ENCODE results near the gene C17orf100. TPM values are rescaled to one million over a fixed set of nuclear protein-coding genes. Genes with fewer than 3 reads are reported as not detected.

Gene C17orf100
- total and polyA plus RNA-seq, 10 of the 15 experiments (the other 5 are each of a cell fraction or from before 2014, with no cell fraction given), result 0.84 to 4.7 (median 1.8) TPM

GRCh38 chr17:6642592-6642991 lies 9.0 kb upstream of the C17orf100 start:
- SMC1A ChIA-PET (ENCODE audit: uncharacterized antibody, unreplicated experiment), result interaction anchor here (1.5 to 2.1 kb wide), 2 partner anchors 8 to 19 kb away, joined by 6 to 8 read pairs; partner anchors contain the start of genes C17orf100 and MED31
- FAIRE-seq, result no peak
- peaks cover 11% of the 10 kb centered on the region; the same call in 1 of the 2 replicates for H3K4me1 ChIP-seq (ENCODE audit: control insufficient read depth, insufficient read depth, low read length)
- H3K27me3 ChIP-seq (replicated peaks in 1 of 2; ENCODE audit: control insufficient read depth in 2 of 2, insufficient read depth in 2 of 2, low read length in 1 of 2), result no peaks in the 10 kb centered on the region
- no peak overlapping the region for H3K9ac ChIP-seq (ENCODE audit: control insufficient read depth, insufficient read depth, low read length)
- intact Hi-C loops (cut with micrococcal nuclease; ENCODE audit: unreplicated experiment) (no loop called here), in situ Hi-C loops (cut with MboI) (no loop called here)
- BruUV-seq (replicated peaks), result no TSS peak
- no peaks in the 10 kb centered on the region for H3K9me3 ChIP-seq (replicated peaks; ENCODE audit: control insufficient read depth, insufficient read depth, low read length)
- 0% methylated on average over 2 of the region's 2 CpGs for WGBS (ENCODE audit: insufficient coverage, insufficient replicate concordance, low lambda C conversion rate, missing lambda C conversion rate)
- no peak for DNase-seq (ENCODE audit: low read depth, low spot score)
- TF ChIP-seq NFYB (IDR thresholded peaks at IDR 0.05; ENCODE audit: insufficient read depth, low read depth, low read length) (no peak), CTCF (IDR thresholded peaks at IDR 0.05 in 2 of 3, conservative IDR thresholded peaks at IDR 0.05 in 1 of 3; ENCODE audit: control insufficient read depth in 2 of 3, extremely low read depth in 1 of 3, insufficient read depth in 1 of 3, low read depth in 3 of 3, low read length in 3 of 3) (no peak), JUNB (IDR thresholded peaks at IDR 0.05) (peak; percentile 44; the same call in 1 of the 2 replicates)
- H3K36me3 ChIP-seq (ENCODE audit: control insufficient read depth in 2 of 2, insufficient read depth in 2 of 2, low read length in 1 of 2), result peaks cover 0 to 12% of the 10 kb centered on the region in 2 experiments; a peak in 1 of 4 replicates
- ATAC-seq, result no peak
- H3K4me3 ChIP-seq, result peak overlapping the region; percentile 87
- no peak overlapping the region for H3K27ac ChIP-seq (ENCODE audit: control insufficient read depth, insufficient read depth)
- H3K4me2 ChIP-seq (ENCODE audit: control insufficient read depth, insufficient read depth), result 0 out of 2 replicates have a peak overlapping the region, but pooled peaks have one; percentile 83
- CTCF ChIA-PET, result interaction anchor here (2.2 kb wide), 1 partner anchor 169 kb away, joined by 9 read pairs; no protein-coding TSS in a partner anchor
- H4K20me1 ChIP-seq (ENCODE audit: control insufficient read depth, insufficient read depth), result no peaks in the 10 kb centered on the region
- POLR2A ChIA-PET, result interaction anchor here (2.0 kb wide), 1 partner anchor 8 kb away, joined by 11 read pairs; the partner anchor contains the start of gene MED31
- peaks cover 33% of the 10 kb centered on the region for H3K79me2 ChIP-seq (ENCODE audit: control insufficient read depth, insufficient read depth, low read length)
- no peak overlapping the region for H2AFZ ChIP-seq (ENCODE audit: control insufficient read depth, low read depth, low read length)
- RAD21 ChIA-PET (ENCODE audit: unreplicated experiment), result interaction anchor here (1.0 kb wide), 1 partner anchor 9 kb away, joined by 3 read pairs; the partner anchor contains the start of genes C17orf100 and MED31
